Esophagus muscularis mucosa (tissue), 4 donors: ENCODE results near the gene NRXN3. TPM values are rescaled to one million over a fixed set of nuclear protein-coding genes. Genes with fewer than 3 reads are reported as not detected.

ENCODE experiments used
- DNase-seq: peaks from one replicate; pipeline ENCODE4 v3.0.0-alpha.2; 2017; ENCODE audit errors: extremely low spot score
- H3K27ac ChIP-seq, 4 donors: fragments of 200-600 bp; sonication (generic); replicated peaks in 1 of 4; 1 replicate in 3 of 4; 2 replicates in 1 of 4; pipeline ENCODE4 v1.5.1; 2016 to 2019; ENCODE audit warnings: mild to moderate bottlenecking in 1 of 4
- H3K27me3 ChIP-seq, 4 donors: fragments of 200-600 bp; sonication (generic); one replicate each; pipeline versions ENCODE4 v1.5.1 to v1.6.0; 2016 to 2019
- H3K36me3 ChIP-seq, 4 donors: fragments of 200-600 bp; sonication (generic); one replicate each; pipeline ENCODE4 v1.5.1; 2016 to 2019
- H3K4me1 ChIP-seq, 4 donors: fragments of 200-600 bp; sonication (generic); one replicate each; pipeline ENCODE4 v1.5.1; 2016 to 2019
- H3K4me3 ChIP-seq, 4 donors: fragments of 200-600 bp; sonication (generic); 1 replicate in 2 of 4; 2 replicates in 2 of 4; pipeline ENCODE4 v1.5.1; 2016 to 2019; ENCODE audit warnings: mild to moderate bottlenecking in 4 of 4, moderate library complexity in 1 of 4
- H3K9me3 ChIP-seq, 4 donors: fragments of 200-600 bp; sonication (generic); 1 replicate in 3 of 4; 2 replicates in 1 of 4; pipeline ENCODE4 v1.5.1; 2016 to 2019
- CTCF ChIP-seq, 3 experiments: fragments of 200-600 bp in 2 of 3; fragments of 450-650 bp in 1 of 3; sonication (generic) in 2 of 3; IDR thresholded peaks; one replicate each; pipeline ENCODE4 v1.5.1; 2017 to 2019; ENCODE audit warnings: antibody characterized with exemption in 3 of 3, mild to moderate bottlenecking in 2 of 3, moderate library complexity in 1 of 3
- EP300 ChIP-seq: sonication (generic); formaldehyde crosslinking; IDR thresholded peaks from one replicate; pipeline ENCODE4 v1.6.1; 2017; ENCODE audit warnings: antibody characterized with exemption
- POLR2A ChIP-seq: fragments of 450-650 bp; IDR thresholded peaks from one replicate; pipeline ENCODE4 v1.6.1; 2017; ENCODE audit warnings: antibody characterized with exemption, moderate library complexity, mild to moderate bottlenecking, low read depth
- POLR2AphosphoS5 ChIP-seq, 2 donors: sonication (generic); formaldehyde crosslinking; IDR thresholded peaks; one replicate each; pipeline ENCODE4 v1.6.1; 2017; ENCODE audit warnings: antibody characterized with exemption in 2 of 2
- WGBS: methylation state at CpG from one replicate; pipeline ENCODE4 v1.1.5; 2018; 5-methylcytosine and 5-hydroxymethylcytosine counted together
- intact Hi-C: fragments of 100-400 bp; cut with DNase I; formaldehyde crosslinking; loops from one replicate; pipeline ENCODE4 v1.15.1; 2023
- total RNA-seq, 4 donors: library from RNA; depleted of rRNA; stranded (reverse); fragments of >200 nt; gene quantifications; one replicate each; pipeline versions ENCODE4 v1.1.0 to v1.2.1, GENCODE V29; 2016

NRXN3 gene
- total RNA-seq, 4 donors from 2014 or later, result 71.1 to 159 (median 122) TPM

- 87% methylated on average over 4 of the region's 4 CpGs for WGBS
- Histone ChIP-seq H3K4me3 (no peak overlapping the region), H3K27me3 (no peaks in the 10 kb centered on the region), H3K4me1 (peaks cover 0 to 62% (median 51%) of the 10 kb centered on the region in 4 donors), H3K36me3 (peaks cover 0 to 9% (median 0%) of the 10 kb centered on the region in 4 donors), H3K27ac (no peak overlapping the region), H3K9me3 (no peaks in the 10 kb centered on the region)
- TF ChIP-seq POLR2A, result no peak
- no peak for TF ChIP-seq EP300
- TF ChIP-seq POLR2AphosphoS5 (IDR thresholded peaks at IDR 0.05), result no peak
- no peak for TF ChIP-seq CTCF (IDR thresholded peaks at IDR 0.05)
- intact Hi-C loops, result no loop called here
- no peak for DNase-seq
These were observed 1128.2 kb downstream of the NRXN3 start for GRCh38 chr14:79298373-79298772.

DNA sequence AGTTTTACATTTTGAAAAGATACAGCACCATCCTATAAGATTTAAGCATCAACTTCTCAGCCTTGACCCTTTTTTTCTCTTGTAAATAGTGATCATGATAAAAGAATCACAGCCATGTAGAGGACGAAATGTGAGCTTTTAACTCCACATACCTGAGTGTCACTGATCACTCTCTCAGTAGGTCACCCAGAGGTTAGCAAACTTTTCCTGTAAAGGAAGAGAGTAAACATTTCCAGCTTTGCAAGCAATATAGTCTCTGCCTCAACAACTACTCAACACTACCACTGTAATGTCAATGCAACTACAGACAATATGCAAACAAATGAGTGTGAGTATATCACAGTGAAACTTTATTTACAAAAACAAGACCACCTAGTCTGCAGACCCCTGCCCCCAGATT lies 1129.0 kb downstream of the NRXN3 start:
- WGBS, result 65% methylated on average over 1 of the region's 1 CpG
- H3K4me1 ChIP-seq, result peaks cover 0 to 54% (median 43%) of the 10 kb centered on the region in 4 donors
- intact Hi-C loops, result no loop called here

GRCh38 chr14:79304279-79304678 lies 1134.1 kb downstream of the NRXN3 start:
- Histone ChIP-seq H3K4me1 (peaks cover 0 to 22% (median 8%) of the 10 kb centered on the region in 4 donors), H3K36me3 (peaks cover 0 to 13% (median 0%) of the 10 kb centered on the region in 4 donors), H3K27me3 (no peaks in the 10 kb centered on the region), H3K4me3 (no peak overlapping the region), H3K9me3 (no peaks in the 10 kb centered on the region), H3K27ac (no peak overlapping the region)
- no peak for DNase-seq
- TF ChIP-seq CTCF (IDR thresholded peaks at IDR 0.05) (no peak), POLR2AphosphoS5 (IDR thresholded peaks at IDR 0.05) (no peak), POLR2A (no peak), EP300 (no peak)
- intact Hi-C loops, result no loop called here

More for the DNA sequence above, 1129.0 kb downstream of the NRXN3 start:
- H3K27me3 ChIP-seq, result no peaks in the 10 kb centered on the region
- no peak for DNase-seq
- no peak overlapping the region for H3K27ac ChIP-seq
- no peak for TF ChIP-seq EP300
- no peak for TF ChIP-seq POLR2AphosphoS5 (IDR thresholded peaks at IDR 0.05)
- TF ChIP-seq POLR2A, result no peak
- TF ChIP-seq CTCF (IDR thresholded peaks at IDR 0.05), result no peak
- no peaks in the 10 kb centered on the region for H3K9me3 ChIP-seq
- H3K4me3 ChIP-seq, result no peak overlapping the region
- H3K36me3 ChIP-seq, result peaks cover 0 to 9% (median 0%) of the 10 kb centered on the region in 4 donors

DNA sequence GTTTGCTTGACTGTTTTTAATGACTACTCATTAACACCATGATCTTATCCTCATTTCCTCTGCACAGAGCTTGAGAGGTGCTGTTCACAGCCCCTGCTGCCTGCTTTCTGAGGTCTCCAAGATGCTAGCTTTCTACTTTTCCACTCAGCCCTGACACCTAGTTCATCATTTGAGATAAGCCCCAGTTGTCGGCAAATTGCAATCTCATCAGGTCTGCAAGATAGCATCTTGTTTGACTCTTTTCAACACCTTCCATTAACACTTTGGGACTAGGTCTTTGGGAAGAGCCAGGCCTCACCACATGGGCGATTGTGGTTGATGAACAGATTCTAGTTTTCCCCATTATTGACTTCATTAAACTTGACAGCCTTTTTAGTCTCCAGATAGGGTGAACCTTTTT lies 1136.4 kb downstream of the NRXN3 start:
- H3K27me3 ChIP-seq, result no peaks in the 10 kb centered on the region
- intact Hi-C loops, result no loop called here
- H3K4me1 ChIP-seq, result peaks cover 0 to 7% (median 0%) of the 10 kb centered on the region in 4 donors
- peaks cover 0 to 9% (median 0%) of the 10 kb centered on the region in 4 donors for H3K36me3 ChIP-seq
- no peak overlapping the region for H3K4me3 ChIP-seq
- 59% methylated on average over 2 of the region's 2 CpGs for WGBS
- TF ChIP-seq POLR2AphosphoS5 (IDR thresholded peaks at IDR 0.05) (no peak), CTCF (IDR thresholded peaks at IDR 0.05) (no peak), EP300 (no peak), POLR2A (no peak)
- H3K9me3 ChIP-seq, result no peaks in the 10 kb centered on the region
- no peak overlapping the region for H3K27ac ChIP-seq
- DNase-seq, result no peak

DNA sequence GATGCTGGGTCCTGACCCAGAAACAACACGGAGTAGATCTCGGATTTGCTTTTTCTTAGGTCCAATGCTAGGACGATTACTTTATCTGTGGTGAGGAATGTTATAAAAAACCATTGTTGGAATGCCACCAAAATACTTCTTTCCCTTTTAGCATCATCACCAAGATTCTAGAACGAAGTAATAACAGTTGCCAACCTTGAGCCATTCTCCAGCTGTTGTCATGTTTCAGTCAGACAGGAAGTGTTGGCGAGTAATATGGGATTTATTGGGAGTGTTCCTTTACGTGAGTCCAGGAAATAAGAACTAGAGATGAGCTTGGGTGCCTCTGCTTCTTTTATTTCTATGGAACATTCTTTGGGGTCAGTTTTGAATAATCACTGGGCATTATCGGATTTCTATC lies 1148.2 kb downstream of the NRXN3 start:
- TF ChIP-seq POLR2AphosphoS5 (IDR thresholded peaks at IDR 0.05) (no peak), POLR2A (no peak), EP300 (no peak), CTCF (IDR thresholded peaks at IDR 0.05) (no peak)
- intact Hi-C loops, result no loop called here
- Histone ChIP-seq H3K4me1 (peaks cover 0 to 47% (median 24%) of the 10 kb centered on the region in 4 donors), H3K27ac (no peak overlapping the region), H3K27me3 (no peaks in the 10 kb centered on the region), H3K9me3 (no peaks in the 10 kb centered on the region), H3K4me3 (no peak overlapping the region), H3K36me3 (peaks cover 0 to 4% (median 0%) of the 10 kb centered on the region in 4 donors)
- WGBS, result 49% methylated on average over 7 of the region's 7 CpGs
- no peak for DNase-seq
